A549 (cell line): Measurements from ENCODE around the gene TJP2. TPM values are rescaled to one million over a fixed set of nuclear protein-coding genes. Genes with fewer than 3 reads are reported as not detected.

Experiments
- ATAC-seq, 2 experiments: fragments of 200-7000 bp in 1 of 2; fragments of >200 bp in 1 of 2; cut with Nextera tagmentation in 1 of 2; cut with Tn5 transposase in 1 of 2; 3 replicates each; pipeline versions ENCODE4 v1.8.0 to v1.9.1; 2018 to 2020; ENCODE audit warnings: mild to moderate bottlenecking in 1 of 2, moderate library complexity in 1 of 2
- CTCF ChIA-PET: fragments of 300-600 bp; sonication (Branson Sonifier 250); formaldehyde crosslinking; extraction: SDS; loops from one replicate; lab custom pipeline; 2021; ENCODE audit warnings: antibody characterized with exemption, inconsistent platforms; lab: Yijun Ruan, JAX
- POLR2A ChIA-PET: fragments of 350-600 bp; formaldehyde crosslinking; extraction: SDS; loops from one replicate; lab custom pipeline; 2021; ENCODE audit warnings: antibody characterized with exemption, inconsistent platforms; lab: Yijun Ruan, JAX
- DNase-seq, 2 experiments: peaks; one replicate each; pipeline versions ENCODE4 v3.0.0 to v3.0.0-alpha.2; 2011 to 2016; ENCODE audit warnings: low read depth in 1 of 2, low spot score in 1 of 2
- FAIRE-seq: peaks from 2 replicates; lab custom pipeline; 2011; peaks lifted over from hg19 to GRCh38; lab: Jason Lieb, UNC
- H3K27ac ChIP-seq, 2 experiments: fragments of >200 bp; sonication (Bioruptor Twin); formaldehyde crosslinking; 3 replicates each; pipeline ENCODE4 v1.5.1; 2016 to 2017
- H3K4me1 ChIP-seq: fragments of >200 bp; sonication (Bioruptor Twin); formaldehyde crosslinking; 3 replicates; pipeline ENCODE4 v1.6.1; 2016
- H3K4me2 ChIP-seq: fragments of >200 bp; sonication (Bioruptor Twin); formaldehyde crosslinking; 3 replicates; pipeline ENCODE4 v1.6.1; 2016
- H3K4me3 ChIP-seq: fragments of >200 bp; sonication (Bioruptor Twin); formaldehyde crosslinking; 3 replicates; pipeline ENCODE4 v1.5.1; 2016
- H3K9me3 ChIP-seq: fragments of >200 bp; sonication (Bioruptor Twin); formaldehyde crosslinking; 3 replicates; pipeline ENCODE4 v1.6.1; 2016
- BHLHE40 ChIP-seq: IDR thresholded peaks from 2 replicates; pipeline ENCODE4 v1.6.1; 2012; ENCODE audit warnings: low read depth, low read length, inconsistent platforms
- CEBPB ChIP-seq, 2 experiments: fragments of >200 bp in 1 of 2; sonication (Bioruptor Twin) in 1 of 2; formaldehyde crosslinking in 1 of 2; IDR thresholded peaks; 2 replicates each; pipeline ENCODE4 v1.6.1; 2012 to 2016
- EP300 ChIP-seq, 2 experiments: fragments of >200 bp; sonication (Bioruptor Twin); formaldehyde crosslinking; IDR thresholded peaks; 2 replicates in 1 of 2; 3 replicates in 1 of 2; pipeline ENCODE4 v1.6.1; 2016 to 2017
- HEYL ChIP-seq: fragments of 250-450 bp; sonication (Bioruptor Pico); IDR thresholded peaks from 2 replicates; pipeline ENCODE4 v1.8.0; 2021; ENCODE audit warnings: mild to moderate bottlenecking, moderate library complexity
- MAFK ChIP-seq: fragments of 450-650 bp; IDR thresholded peaks from 2 replicates; pipeline ENCODE4 v1.6.1; 2014; ENCODE audit not compliant: partially characterized antibody
- NFE2L2 ChIP-seq: fragments of 150-350 bp; conservative IDR thresholded peaks from 2 replicates; pipeline ENCODE4 v1.6.1; 2014; ENCODE audit warnings: low read length
- POLR2AphosphoS2 ChIP-seq: conservative IDR thresholded peaks from 2 replicates; pipeline ENCODE4 v1.6.1; 2012; ENCODE audit warnings: low read length, improper control_type of control experiment, inconsistent platforms
- RAD21 ChIP-seq, 2 experiments: fragments of >200 bp in 1 of 2; sonication (Bioruptor Twin) in 1 of 2; formaldehyde crosslinking in 1 of 2; IDR thresholded peaks in 1 of 2; conservative IDR thresholded peaks in 1 of 2; 2 replicates in 1 of 2; 3 replicates in 1 of 2; pipeline ENCODE4 v1.6.1; 2012 to 2018; ENCODE audit warnings: inconsistent platforms in 1 of 2
- RARB ChIP-seq: fragments of 250-450 bp; sonication (Bioruptor Pico); IDR thresholded peaks from 2 replicates; pipeline ENCODE4 v1.8.0; 2021; ENCODE audit warnings: mild to moderate bottlenecking, moderate library complexity
- ZNF302 ChIP-seq: fragments of 250-450 bp; sonication (Bioruptor Pico); IDR thresholded peaks from 2 replicates; pipeline ENCODE4 v1.9.0; 2021; ENCODE audit warnings: inconsistent platforms, mild to moderate bottlenecking, moderate library complexity
- WGBS: methylation state at CpG from one replicate; pipeline ENCODE4 v1.1.6; 2017; ENCODE audit errors: missing lambda C conversion rate; 5-methylcytosine and 5-hydroxymethylcytosine counted together
- polyA minus RNA-seq: library from RNA; depleted of rRNA, polyadenylated mRNA; stranded (reverse); fragments of >200 nt; gene quantifications from 2 replicates; pipeline ENCODE4 v1.2.3, GENCODE V29; 2011; rRNA and poly(A)+ RNA removed
- polyA plus RNA-seq, 4 experiments: library from polyadenylated mRNA; depleted of rRNA in 3 of 4; stranded (reverse); fragments of >200 nt; fragmentation: RNase III in 1 of 4; extraction: RNeasy Plus Mini Kit Qiagen cat#74134 plus additional on column Dnase treatment in 1 of 4; gene quantifications; 2 replicates in 3 of 4; 3 replicates in 1 of 4; pipeline ENCODE4 v1.2.3, GENCODE V29; 2011 to 2017
- TF ChIP-seq, protein P1 (sequence below): fragments of >200 bp; sonication (Bioruptor Twin); formaldehyde crosslinking; IDR thresholded peaks from 2 replicates; pipeline ENCODE4 v1.6.1; 2016
- TF ChIP-seq, protein P2 (sequence below): IDR thresholded peaks from 2 replicates; pipeline ENCODE4 v1.6.1; 2012
- TF ChIP-seq, protein P3 (sequence below): fragments of 250-450 bp; sonication (Bioruptor Pico); IDR thresholded peaks from 2 replicates; pipeline ENCODE4 v1.5.0; 2020; ENCODE audit warnings: low read depth, mild to moderate bottlenecking, moderate library complexity
- TF ChIP-seq, protein P4 (sequence below): fragments of 200-600 bp; sonication (generic); IDR thresholded peaks from 2 replicates; pipeline ENCODE4 v1.6.1; 2016; ENCODE audit warnings: antibody characterized with exemption, mild to moderate bottlenecking, moderate library complexity

The TJP2 gene
- polyA plus RNA-seq (2011; rRNA removed), result 3.6 and 4.4 TPM in 2 replicates
- 1.2 and 1.6 TPM in 2 replicates for polyA plus RNA-seq (2012; cell fraction: cytosol; rRNA removed)
- 3.9 and 5.0 TPM in 2 replicates for polyA plus RNA-seq (2012; cell fraction: nucleus; rRNA removed)
- 1.7 to 2.1 TPM (median 2.1 TPM) in 3 replicates for polyA plus RNA-seq (2017; fragmentation: RNase III; extraction: RNeasy Plus Mini Kit Qiagen cat#74134 plus additional on column Dnase treatment)
- 1.9 and 3.3 TPM in 2 replicates for polyA minus RNA-seq

DNA sequence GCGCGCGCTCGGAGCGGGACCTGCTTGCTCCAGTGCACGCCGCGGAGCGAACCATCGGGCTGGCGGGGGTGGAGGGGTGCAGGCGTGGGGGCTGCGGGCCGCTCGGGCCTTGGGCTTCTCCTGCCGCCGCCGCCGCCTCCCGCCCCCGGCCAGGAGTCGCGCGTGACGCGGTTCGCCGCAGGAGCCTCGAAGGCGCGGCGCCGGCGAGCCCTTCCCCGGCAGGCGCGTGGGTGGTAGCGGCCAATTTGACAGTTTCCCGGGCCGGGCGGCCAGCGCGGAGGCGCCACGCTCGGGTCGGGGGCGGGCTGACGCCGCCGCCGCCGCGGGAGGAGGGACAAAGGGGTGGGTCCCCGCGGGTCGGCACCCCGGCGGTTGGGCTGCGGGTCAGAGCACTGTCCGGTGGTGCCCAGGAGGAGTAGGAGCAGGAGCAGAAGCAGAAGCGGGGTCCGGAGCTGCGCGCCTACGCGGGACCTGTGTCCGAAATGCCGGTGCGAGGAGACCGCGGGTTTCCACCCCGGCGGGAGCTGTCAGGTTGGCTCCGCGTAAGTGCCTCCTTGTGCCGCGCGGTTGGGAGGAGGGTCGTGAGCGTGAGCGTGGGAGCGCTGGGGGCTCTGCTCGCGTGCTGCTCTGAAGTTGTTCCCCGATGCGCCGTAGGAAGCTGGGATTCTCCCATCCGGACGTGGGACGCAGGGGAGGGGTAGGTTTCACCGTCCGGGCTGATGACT lies at the start of gene TJP2:
Gene TJP2, plus strand, starts transcription at position 387 of the 725 bp plus-strand sequence. Its CDS starts 96 bp downstream, at position 483.
- FAIRE-seq (no peak), ATAC-seq (no peak), DNase-seq (no peak)
- ChIA-PET POLR2A (no interaction called here), CTCF (interaction anchor here (3.2 kb wide), 1 partner anchor 19 kb away, joined by 14 read pairs; no protein-coding TSS in a partner anchor)
- WGBS, result 91% methylated on average over 63 of the region's 93 CpGs
- Histone ChIP-seq H3K4me3 (no peak within 1 kb of the TSS), H3K4me1 (peaks cover 14% of the 10 kb centered on the region), H3K9me3 (no peaks in the 10 kb centered on the region), H3K27ac (no peak within 1 kb of the TSS), H3K4me2 (no peak within 1 kb of the TSS)
- TF ChIP-seq NFE2L2 (no peak), EP300 (IDR thresholded peaks at IDR 0.05) (no peak), MAFK (no peak), POLR2AphosphoS2 (no peak), CEBPB (IDR thresholded peaks at IDR 0.05) (no peak), RAD21 (conservative IDR thresholded peaks at IDR 0.05 in 1 of 2, IDR thresholded peaks at IDR 0.05 in 1 of 2) (no peak)
- TF ChIP-seq, protein P1, sequence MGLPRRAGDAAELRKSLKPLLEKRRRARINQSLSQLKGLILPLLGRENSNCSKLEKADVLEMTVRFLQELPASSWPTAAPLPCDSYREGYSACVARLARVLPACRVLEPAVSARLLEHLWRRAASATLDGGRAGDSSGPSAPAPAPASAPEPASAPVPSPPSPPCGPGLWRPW, result no peak
- TF ChIP-seq, protein P2, sequence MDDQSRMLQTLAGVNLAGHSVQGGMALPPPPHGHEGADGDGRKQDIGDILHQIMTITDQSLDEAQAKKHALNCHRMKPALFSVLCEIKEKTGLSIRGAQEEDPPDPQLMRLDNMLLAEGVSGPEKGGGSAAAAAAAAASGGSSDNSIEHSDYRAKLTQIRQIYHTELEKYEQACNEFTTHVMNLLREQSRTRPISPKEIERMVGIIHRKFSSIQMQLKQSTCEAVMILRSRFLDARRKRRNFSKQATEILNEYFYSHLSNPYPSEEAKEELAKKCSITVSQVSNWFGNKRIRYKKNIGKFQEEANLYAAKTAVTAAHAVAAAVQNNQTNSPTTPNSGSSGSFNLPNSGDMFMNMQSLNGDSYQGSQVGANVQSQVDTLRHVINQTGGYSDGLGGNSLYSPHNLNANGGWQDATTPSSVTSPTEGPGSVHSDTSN, result no peak
- TF ChIP-seq, protein P3, sequence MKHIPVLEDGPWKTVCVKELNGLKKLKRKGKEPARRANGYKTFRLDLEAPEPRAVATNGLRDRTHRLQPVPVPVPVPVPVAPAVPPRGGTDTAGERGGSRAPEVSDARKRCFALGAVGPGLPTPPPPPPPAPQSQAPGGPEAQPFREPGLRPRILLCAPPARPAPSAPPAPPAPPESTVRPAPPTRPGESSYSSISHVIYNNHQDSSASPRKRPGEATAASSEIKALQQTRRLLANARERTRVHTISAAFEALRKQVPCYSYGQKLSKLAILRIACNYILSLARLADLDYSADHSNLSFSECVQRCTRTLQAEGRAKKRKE (CRISPR knock-in tag), result no peak

DNA sequence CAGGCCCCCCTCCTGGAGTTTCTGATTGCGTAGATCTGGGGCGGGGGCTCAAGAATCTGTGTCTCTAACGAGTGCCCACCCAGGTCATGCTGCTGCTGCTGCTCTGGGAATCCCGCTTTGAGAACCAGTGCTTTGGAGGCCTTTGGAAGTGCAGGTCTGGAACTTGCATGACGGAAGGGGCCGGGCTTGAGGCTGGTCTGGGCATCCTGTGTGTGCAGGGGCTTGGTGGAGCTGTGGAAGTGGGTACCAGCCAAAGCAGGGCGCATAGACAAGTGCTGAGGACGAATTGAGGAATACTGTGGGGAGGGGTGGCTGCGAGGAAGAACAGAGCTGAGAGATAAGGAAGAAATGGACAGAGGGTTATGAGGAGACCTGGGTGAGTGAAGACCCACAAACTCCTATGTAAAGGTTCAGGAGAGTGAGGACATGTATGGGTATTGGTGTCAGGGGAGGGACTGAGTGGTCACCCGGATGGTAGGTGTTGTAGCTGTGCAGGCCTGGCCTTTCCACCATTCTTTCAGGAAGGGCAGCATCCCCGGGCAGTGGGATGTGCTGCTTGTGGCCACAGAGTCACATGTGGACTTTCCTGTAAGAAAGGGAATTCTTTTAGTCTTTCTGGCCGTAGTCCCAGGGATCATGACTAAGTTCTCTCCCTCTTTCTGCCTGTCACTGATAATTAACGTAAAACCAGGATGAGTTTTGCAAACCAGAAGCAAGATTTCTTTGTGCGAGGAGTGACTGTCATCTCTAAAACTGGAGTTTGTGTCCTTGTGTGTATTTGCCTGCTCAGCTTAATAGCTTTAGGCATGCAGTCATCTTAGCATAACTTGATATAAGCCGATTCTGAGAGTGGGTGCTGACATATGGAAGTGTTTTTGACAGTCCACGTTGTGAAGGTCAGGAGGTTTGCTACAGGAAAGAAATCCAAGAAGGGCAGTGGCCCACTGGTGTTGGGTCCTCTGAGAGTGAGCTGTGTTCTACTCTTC lies 43.3 kb upstream of the TJP2 start:
- DNase-seq, result no peak
- H3K4me1 ChIP-seq, result peaks cover 16% of the 10 kb centered on the region; the same call in 2 of the 3 replicates
- H3K4me2 ChIP-seq, result no peak overlapping the region
- ChIA-PET CTCF (interaction anchor here (1.4 to 3.1 kb wide), 2 partner anchors 8 to 9 kb away, joined by 4 to 17 read pairs; no protein-coding TSS in a partner anchor), POLR2A (no interaction called here)
- WGBS, result 63% methylated on average over 16 of the region's 16 CpGs
- no peak overlapping the region for H3K4me3 ChIP-seq
- H3K27ac ChIP-seq, result no peak overlapping the region
- TF ChIP-seq HEYL (CRISPR knock-in tag) (no peak), RARB (CRISPR knock-in tag) (no peak), MAFK (peak; percentile 45)
- TF ChIP-seq, all 56 proteins: peak for 1
- H3K9me3 ChIP-seq, result no peaks in the 10 kb centered on the region
- ATAC-seq (0 out of 6 replicates have a peak, but pooled peaks of 1 of the 2 experiments have one; percentile 19), FAIRE-seq (no peak)

DNA sequence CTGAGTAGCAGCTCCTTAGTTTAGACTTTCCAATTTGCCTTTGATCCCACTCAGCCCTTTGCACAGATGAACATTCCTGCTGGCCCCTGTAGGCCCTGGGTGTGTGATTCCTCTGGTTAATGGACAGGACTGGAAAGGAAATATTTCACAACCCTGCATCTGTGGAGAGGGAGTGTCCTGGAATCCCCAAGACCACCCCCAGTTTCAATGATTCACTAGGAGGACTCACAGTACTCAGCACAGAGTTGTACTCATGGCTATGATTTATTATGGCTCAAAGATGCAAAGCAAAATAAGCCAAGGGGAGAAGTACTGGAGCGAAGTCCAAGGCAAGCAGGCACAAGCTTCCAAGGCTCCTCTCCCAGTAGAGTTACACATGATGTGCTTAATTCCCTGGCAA lies 42.4 kb upstream of the TJP2 start:
- FAIRE-seq, result no peak

More for the DNA sequence above, 42.4 kb upstream of the TJP2 start:
- H3K4me2 ChIP-seq, result 0 out of 3 replicates have a peak overlapping the region, but pooled peaks have one; percentile 12
- POLR2A ChIA-PET, result no interaction called here
- no peaks in the 10 kb centered on the region for H3K9me3 ChIP-seq
- no peak overlapping the region for H3K4me3 ChIP-seq
- H3K4me1 ChIP-seq, result peaks cover 16% of the 10 kb centered on the region; the same call in 2 of the 3 replicates
- no peak for TF ChIP-seq BHLHE40
- no peak for TF ChIP-seq ZNF302
- no peak for TF ChIP-seq EP300 (IDR thresholded peaks at IDR 0.05)
- TF ChIP-seq, protein P4, sequence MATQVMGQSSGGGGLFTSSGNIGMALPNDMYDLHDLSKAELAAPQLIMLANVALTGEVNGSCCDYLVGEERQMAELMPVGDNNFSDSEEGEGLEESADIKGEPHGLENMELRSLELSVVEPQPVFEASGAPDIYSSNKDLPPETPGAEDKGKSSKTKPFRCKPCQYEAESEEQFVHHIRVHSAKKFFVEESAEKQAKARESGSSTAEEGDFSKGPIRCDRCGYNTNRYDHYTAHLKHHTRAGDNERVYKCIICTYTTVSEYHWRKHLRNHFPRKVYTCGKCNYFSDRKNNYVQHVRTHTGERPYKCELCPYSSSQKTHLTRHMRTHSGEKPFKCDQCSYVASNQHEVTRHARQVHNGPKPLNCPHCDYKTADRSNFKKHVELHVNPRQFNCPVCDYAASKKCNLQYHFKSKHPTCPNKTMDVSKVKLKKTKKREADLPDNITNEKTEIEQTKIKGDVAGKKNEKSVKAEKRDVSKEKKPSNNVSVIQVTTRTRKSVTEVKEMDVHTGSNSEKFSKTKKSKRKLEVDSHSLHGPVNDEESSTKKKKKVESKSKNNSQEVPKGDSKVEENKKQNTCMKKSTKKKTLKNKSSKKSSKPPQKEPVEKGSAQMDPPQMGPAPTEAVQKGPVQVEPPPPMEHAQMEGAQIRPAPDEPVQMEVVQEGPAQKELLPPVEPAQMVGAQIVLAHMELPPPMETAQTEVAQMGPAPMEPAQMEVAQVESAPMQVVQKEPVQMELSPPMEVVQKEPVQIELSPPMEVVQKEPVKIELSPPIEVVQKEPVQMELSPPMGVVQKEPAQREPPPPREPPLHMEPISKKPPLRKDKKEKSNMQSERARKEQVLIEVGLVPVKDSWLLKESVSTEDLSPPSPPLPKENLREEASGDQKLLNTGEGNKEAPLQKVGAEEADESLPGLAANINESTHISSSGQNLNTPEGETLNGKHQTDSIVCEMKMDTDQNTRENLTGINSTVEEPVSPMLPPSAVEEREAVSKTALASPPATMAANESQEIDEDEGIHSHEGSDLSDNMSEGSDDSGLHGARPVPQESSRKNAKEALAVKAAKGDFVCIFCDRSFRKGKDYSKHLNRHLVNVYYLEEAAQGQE, result no peak
- DNase-seq, result peak in 1 of 2 experiments; percentile 26
- no peak overlapping the region for H3K27ac ChIP-seq
- CTCF ChIA-PET, result interaction anchor here (1.0 to 3.1 kb wide), 2 partner anchors 10 to 13 kb away, joined by 4 to 17 read pairs; no protein-coding TSS in a partner anchor
- peak; percentile 50 to 73; a peak in 5 of 6 replicates for ATAC-seq
- WGBS, result 80% methylated on average over 1 of the region's 1 CpG
